ENCODE data around the gene TST. TPM values are rescaled to one million over a fixed set of nuclear protein-coding genes. Genes with fewer than 3 reads are reported as not detected.

Gene TST
- total RNA-seq, 3 donors from 2014 or later (not counting 1 experiment from before 2014, with no cell fraction given) = 3.1 to 4.9 (median 4.3) TPM

DNA sequence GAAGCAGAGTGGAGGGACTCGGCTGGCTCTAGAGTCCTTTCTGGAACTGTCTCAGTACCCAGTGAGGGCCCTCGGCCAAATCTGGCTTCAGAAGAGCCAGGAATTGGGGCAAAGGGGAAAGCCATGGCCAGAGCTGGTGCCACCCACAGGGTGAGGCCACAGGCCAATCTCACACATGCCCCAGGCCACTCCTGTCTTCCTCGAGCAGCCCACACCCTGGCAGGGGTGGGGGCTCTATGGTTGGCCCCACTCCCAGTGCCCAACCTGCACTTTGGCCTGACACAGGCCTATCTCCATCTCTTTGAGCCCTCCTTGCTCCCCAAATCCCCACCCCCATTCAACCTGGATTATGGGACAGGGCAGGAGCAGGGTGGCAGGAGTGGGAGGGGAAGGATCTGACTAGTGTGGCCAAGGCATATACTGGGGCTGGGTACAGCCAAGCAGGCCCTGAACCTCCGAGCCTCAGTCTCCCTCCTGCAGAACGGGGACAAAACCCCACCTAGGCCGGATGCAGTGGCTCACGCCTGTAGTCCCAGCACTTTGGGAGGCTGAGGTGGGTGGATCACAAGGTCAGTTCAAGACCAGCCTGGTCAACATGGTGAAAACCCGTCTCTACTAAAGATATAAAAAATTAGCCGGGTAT is 6.9 kb downstream of the TST start:
- DNase-seq (no peak), ATAC-seq (no peak)
- no peak overlapping the region for H3K27ac ChIP-seq (ENCODE audit: low read length)
- Mint-ChIP-seq H3K4me1 (no peaks in the 10 kb centered on the region), H3K27ac (no peak overlapping the region), H3K27me3 (ENCODE audit: low read depth in 2 of 2) (peaks cover 6 to 12% of the 10 kb centered on the region in 2 donors), H3K9me3 (no peaks in the 10 kb centered on the region), H3K4me3 (no peak overlapping the region), H3K36me3 (no peaks in the 10 kb centered on the region)
- TF ChIP-seq, protein P1, sequence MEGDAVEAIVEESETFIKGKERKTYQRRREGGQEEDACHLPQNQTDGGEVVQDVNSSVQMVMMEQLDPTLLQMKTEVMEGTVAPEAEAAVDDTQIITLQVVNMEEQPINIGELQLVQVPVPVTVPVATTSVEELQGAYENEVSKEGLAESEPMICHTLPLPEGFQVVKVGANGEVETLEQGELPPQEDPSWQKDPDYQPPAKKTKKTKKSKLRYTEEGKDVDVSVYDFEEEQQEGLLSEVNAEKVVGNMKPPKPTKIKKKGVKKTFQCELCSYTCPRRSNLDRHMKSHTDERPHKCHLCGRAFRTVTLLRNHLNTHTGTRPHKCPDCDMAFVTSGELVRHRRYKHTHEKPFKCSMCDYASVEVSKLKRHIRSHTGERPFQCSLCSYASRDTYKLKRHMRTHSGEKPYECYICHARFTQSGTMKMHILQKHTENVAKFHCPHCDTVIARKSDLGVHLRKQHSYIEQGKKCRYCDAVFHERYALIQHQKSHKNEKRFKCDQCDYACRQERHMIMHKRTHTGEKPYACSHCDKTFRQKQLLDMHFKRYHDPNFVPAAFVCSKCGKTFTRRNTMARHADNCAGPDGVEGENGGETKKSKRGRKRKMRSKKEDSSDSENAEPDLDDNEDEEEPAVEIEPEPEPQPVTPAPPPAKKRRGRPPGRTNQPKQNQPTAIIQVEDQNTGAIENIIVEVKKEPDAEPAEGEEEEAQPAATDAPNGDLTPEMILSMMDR (IDR thresholded peaks at IDR 0.05) = no peak
- no peak overlapping the region for H3K4me3 ChIP-seq (ENCODE audit: low read length)
- H3K9me3 ChIP-seq (ENCODE audit: control insufficient read depth, insufficient read depth, low read length) = no peaks in the 10 kb centered on the region
- no peaks in the 10 kb centered on the region for H3K27me3 ChIP-seq (ENCODE audit: control insufficient read depth, insufficient read depth, low read length)
- 90% methylated on average over 9 of the region's 9 CpGs for WGBS (ENCODE audit: insufficient coverage)
- intact Hi-C loops (cut with micrococcal nuclease) = no loop called here
- H3K36me3 ChIP-seq (ENCODE audit: control insufficient read depth, insufficient read depth, low read length) = no peaks in the 10 kb centered on the region
- no peaks in the 10 kb centered on the region for H3K4me1 ChIP-seq (ENCODE audit: control insufficient read depth, insufficient read depth, low read length)

GRCh38 chr22:37011472-37011871 is 7.8 kb downstream of the TST start:
- Mint-ChIP-seq H3K4me1 (no peaks in the 10 kb centered on the region), H3K4me3 (no peak overlapping the region), H3K36me3 (no peaks in the 10 kb centered on the region), H3K27me3 (ENCODE audit: low read depth in 2 of 2) (peaks cover 11 to 17% of the 10 kb centered on the region in 2 donors), H3K27ac (no peak overlapping the region), H3K9me3 (no peaks in the 10 kb centered on the region)
- Histone ChIP-seq H3K9me3 (ENCODE audit: control insufficient read depth, insufficient read depth, low read length) (no peaks in the 10 kb centered on the region), H3K27me3 (ENCODE audit: control insufficient read depth, insufficient read depth, low read length) (no peaks in the 10 kb centered on the region), H3K27ac (ENCODE audit: low read length) (no peak overlapping the region), H3K4me3 (ENCODE audit: low read length) (no peak overlapping the region), H3K4me1 (ENCODE audit: control insufficient read depth, insufficient read depth, low read length) (no peaks in the 10 kb centered on the region), H3K36me3 (ENCODE audit: control insufficient read depth, insufficient read depth, low read length) (no peaks in the 10 kb centered on the region)
- TF ChIP-seq, protein P1 (IDR thresholded peaks at IDR 0.05) = no peak
- no peak for DNase-seq
- 92% methylated on average over 3 of the region's 3 CpGs for WGBS (ENCODE audit: insufficient coverage)
- ATAC-seq = no peak
- intact Hi-C loops (cut with micrococcal nuclease) = no loop called here

DNA sequence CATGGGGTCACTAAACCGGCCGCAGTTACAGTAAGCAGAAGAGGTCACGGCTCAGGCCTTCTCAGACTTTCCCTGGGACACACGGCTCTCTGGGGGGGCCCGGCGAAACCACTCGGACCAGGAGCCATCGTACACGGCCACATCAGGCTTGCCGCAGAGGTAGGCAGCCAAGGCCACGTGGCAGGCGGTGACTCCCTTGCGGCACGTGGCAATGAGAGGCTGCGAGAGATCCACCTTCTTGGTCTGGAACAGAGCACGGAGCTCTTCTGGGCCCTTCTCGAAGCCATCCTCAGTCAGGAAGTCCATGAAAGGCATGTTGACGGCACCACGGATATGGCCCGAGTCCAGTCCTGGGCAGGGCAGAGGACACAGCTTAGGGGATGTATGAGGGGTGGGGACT is 8.3 kb downstream of the TST start:
- intact Hi-C loops (cut with micrococcal nuclease) = no loop called here
- ATAC-seq (no peak), DNase-seq (no peak)
- H3K4me1 Mint-ChIP-seq = no peaks in the 10 kb centered on the region
- H3K4me3 Mint-ChIP-seq = no peak overlapping the region
- no peaks in the 10 kb centered on the region for H3K9me3 Mint-ChIP-seq
- TF ChIP-seq, protein P1 (IDR thresholded peaks at IDR 0.05) = no peak
- no peaks in the 10 kb centered on the region for H3K27me3 ChIP-seq (ENCODE audit: control insufficient read depth, insufficient read depth, low read length)
- WGBS (ENCODE audit: insufficient coverage) = 95% methylated on average over 20 of the region's 20 CpGs
- H3K36me3 Mint-ChIP-seq = no peaks in the 10 kb centered on the region
- no peaks in the 10 kb centered on the region for H3K4me1 ChIP-seq (ENCODE audit: control insufficient read depth, insufficient read depth, low read length)
- H3K27ac Mint-ChIP-seq = no peak overlapping the region
- no peaks in the 10 kb centered on the region for H3K9me3 ChIP-seq (ENCODE audit: control insufficient read depth, insufficient read depth, low read length)
- peaks cover 16 to 20% of the 10 kb centered on the region in 2 donors for H3K27me3 Mint-ChIP-seq (ENCODE audit: low read depth in 2 of 2)
- H3K36me3 ChIP-seq (ENCODE audit: control insufficient read depth, insufficient read depth, low read length) = no peaks in the 10 kb centered on the region
- H3K4me3 ChIP-seq (ENCODE audit: low read length) = no peak overlapping the region
- H3K27ac ChIP-seq (ENCODE audit: low read length) = no peak overlapping the region

DNA sequence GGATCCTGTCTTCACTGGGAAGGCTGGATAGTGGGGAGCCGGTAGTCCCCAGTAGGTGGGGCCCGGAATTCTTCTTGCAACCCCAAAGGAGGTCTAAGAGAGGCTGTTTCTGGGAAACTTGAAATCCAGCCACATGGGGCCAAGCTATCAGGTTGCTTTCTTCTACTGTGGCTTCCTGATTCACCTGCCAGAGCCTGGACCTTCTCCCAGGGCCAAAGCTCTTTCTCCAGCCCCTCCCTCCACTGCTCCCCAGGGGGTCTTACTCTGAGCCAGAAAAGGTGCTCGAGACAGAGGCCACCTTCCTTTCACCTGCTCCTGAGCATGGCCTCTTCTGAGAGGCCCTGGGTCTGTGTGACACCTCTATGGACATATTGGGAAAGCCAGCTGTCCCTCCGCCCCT is 9.1 kb downstream of the TST start:
- peaks cover 17 to 28% of the 10 kb centered on the region in 2 donors for H3K27me3 Mint-ChIP-seq (ENCODE audit: low read depth in 2 of 2)
- intact Hi-C loops (cut with micrococcal nuclease) = no loop called here
- no peak overlapping the region for H3K27ac Mint-ChIP-seq

More for the DNA sequence above, 9.1 kb downstream of the TST start:
- Histone ChIP-seq H3K4me1 (ENCODE audit: control insufficient read depth, insufficient read depth, low read length) (no peaks in the 10 kb centered on the region), H3K27me3 (ENCODE audit: control insufficient read depth, insufficient read depth, low read length) (no peaks in the 10 kb centered on the region), H3K27ac (ENCODE audit: low read length) (no peak overlapping the region), H3K4me3 (ENCODE audit: low read length) (no peak overlapping the region), H3K9me3 (ENCODE audit: control insufficient read depth, insufficient read depth, low read length) (no peaks in the 10 kb centered on the region), H3K36me3 (ENCODE audit: control insufficient read depth, insufficient read depth, low read length) (no peaks in the 10 kb centered on the region)
- H3K4me1 Mint-ChIP-seq = no peaks in the 10 kb centered on the region
- H3K4me3 Mint-ChIP-seq = no peak overlapping the region
- no peak for ATAC-seq
- WGBS (ENCODE audit: insufficient coverage) = 79% methylated on average over 4 of the region's 4 CpGs
- DNase-seq = no peak
- H3K36me3 Mint-ChIP-seq = no peaks in the 10 kb centered on the region
- H3K9me3 Mint-ChIP-seq = no peaks in the 10 kb centered on the region
- TF ChIP-seq, protein P1 (IDR thresholded peaks at IDR 0.05) = no peak
